Left lung (tissue), 10 donors: ENCODE measurements around the gene TTF1. TPM values are rescaled to one million over a fixed set of nuclear protein-coding genes. Genes with fewer than 3 reads are reported as not detected.

Source experiments
- ATAC-seq: fragments of 200-7000 bp; cut with Tn5 transposase; one replicate; pipeline ENCODE4 v1.9.1; 2020; ENCODE audit warnings: moderate library complexity
- DNase-seq, 4 donors: peaks; one replicate each; pipeline ENCODE4 v3.0.0-alpha.2; 2013 to 2020
- H3K27ac ChIP-seq, 2 donors: fragments of 200-600 bp; sonication (generic) in 1 of 2; one replicate each; pipeline versions ENCODE4 v1.5.0 to v1.8.0; 2020 to 2021
- H3K27me3 ChIP-seq, 2 donors: fragments of 200-600 bp; sonication (generic) in 1 of 2; one replicate each; pipeline versions ENCODE4 v1.5.0 to v1.8.0; 2020 to 2021
- H3K36me3 ChIP-seq, 2 donors: fragments of 200-600 bp; sonication (generic) in 1 of 2; one replicate each; pipeline versions ENCODE4 v1.5.0 to v1.8.0; 2020 to 2021
- H3K4me1 ChIP-seq, 2 donors: fragments of 200-600 bp; one replicate each; pipeline ENCODE4 v1.8.0; 2021
- H3K4me3 ChIP-seq, 2 donors: fragments of 200-600 bp; sonication (generic) in 1 of 2; one replicate each; pipeline versions ENCODE4 v1.5.0 to v1.8.0; 2020 to 2021; ENCODE audit warnings: mild to moderate bottlenecking in 1 of 2
- H3K9me3 ChIP-seq, 2 donors: fragments of 200-600 bp; sonication (generic) in 1 of 2; one replicate each; pipeline versions ENCODE4 v1.5.0 to v1.8.0; 2020 to 2021
- intact Hi-C, 2 donors: fragments of 100-400 bp; cut with DNase I; formaldehyde crosslinking; loops; one replicate each; pipeline versions ENCODE4 v1.11.2 to v1.14.2; 2022
- polyA plus RNA-seq, 6 donors: library from polyadenylated mRNA; unstranded; fragments of 120-200 nt; gene quantifications; one replicate each; pipeline ENCODE4 v1.2.1, GENCODE V29; 2013; ENCODE audit not compliant: insufficient read length in 6 of 6
- total RNA-seq, 2 donors: library from RNA; stranded (reverse); fragmentation: NEBNext Ultra II Directional; extraction: Animal tissue kit (Norgen Biotek cat#: 25700); gene quantifications; one replicate each; pipeline ENCODE4 v1.2.1, GENCODE V29; 2021
- TF ChIP-seq, protein P1 (sequence below), 2 donors: fragments of 200-600 bp; sonication (generic) in 1 of 2; IDR thresholded peaks; one replicate each; pipeline versions ENCODE4 v1.5.0 to v1.8.0; 2021; ENCODE audit warnings: antibody characterized with exemption in 2 of 2
- donor health status: DM: no; HTN: yes; CAD: no.
- donor health status: DM: no; HTN: no; CAD: no.

The TTF1 gene
- total and polyA plus RNA-seq, 8 donors, result 9.7 to 19.6 (median 17.2) TPM

DNA sequence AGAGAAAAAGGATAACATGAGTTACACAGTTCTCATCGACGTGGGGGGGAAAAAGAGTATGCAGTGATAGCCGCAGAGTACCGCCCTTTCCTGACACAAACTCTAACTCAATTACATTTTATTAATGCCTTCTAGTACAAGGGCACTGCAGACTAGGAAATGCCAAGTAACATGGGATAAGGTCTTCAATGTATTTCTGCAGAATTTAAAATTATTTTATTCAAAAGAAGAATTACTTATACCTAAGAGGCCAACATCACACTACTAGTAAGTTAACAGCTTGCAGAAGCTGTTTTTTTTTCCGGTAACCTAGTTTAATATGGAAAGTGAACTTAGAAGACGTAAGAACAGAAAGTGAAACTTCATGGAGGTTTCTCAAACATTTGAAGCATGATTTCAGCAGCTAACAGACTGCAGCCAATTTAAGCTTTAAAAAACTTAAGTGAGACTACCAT lies 55.8 kb downstream of the TTF1 start:
- H3K4me3 ChIP-seq, result peak overlapping the region in 1 of 2 donors; percentile 99

DNA sequence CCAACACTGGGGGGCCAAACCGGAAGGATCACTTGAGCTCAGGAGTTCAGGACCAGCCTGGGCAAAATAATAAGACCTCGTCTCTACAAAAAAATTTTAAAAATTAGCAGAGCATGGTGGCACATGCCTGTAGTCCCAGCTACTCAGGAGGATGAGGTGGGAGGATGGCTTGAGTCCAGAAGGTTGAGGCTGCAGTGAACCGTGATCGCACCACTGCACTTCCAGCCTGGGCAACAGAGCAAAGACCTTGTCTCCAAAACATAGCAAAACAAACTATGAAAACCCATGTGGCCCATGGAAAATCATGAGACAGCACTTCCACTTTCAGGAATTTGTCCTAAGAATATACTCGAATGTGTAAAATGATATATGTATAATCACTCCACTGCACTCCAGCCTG lies 58.0 kb downstream of the TTF1 start:
- peaks cover 2 to 95% of the 10 kb centered on the region in 2 donors for H3K36me3 ChIP-seq
- TF ChIP-seq, protein P1, sequence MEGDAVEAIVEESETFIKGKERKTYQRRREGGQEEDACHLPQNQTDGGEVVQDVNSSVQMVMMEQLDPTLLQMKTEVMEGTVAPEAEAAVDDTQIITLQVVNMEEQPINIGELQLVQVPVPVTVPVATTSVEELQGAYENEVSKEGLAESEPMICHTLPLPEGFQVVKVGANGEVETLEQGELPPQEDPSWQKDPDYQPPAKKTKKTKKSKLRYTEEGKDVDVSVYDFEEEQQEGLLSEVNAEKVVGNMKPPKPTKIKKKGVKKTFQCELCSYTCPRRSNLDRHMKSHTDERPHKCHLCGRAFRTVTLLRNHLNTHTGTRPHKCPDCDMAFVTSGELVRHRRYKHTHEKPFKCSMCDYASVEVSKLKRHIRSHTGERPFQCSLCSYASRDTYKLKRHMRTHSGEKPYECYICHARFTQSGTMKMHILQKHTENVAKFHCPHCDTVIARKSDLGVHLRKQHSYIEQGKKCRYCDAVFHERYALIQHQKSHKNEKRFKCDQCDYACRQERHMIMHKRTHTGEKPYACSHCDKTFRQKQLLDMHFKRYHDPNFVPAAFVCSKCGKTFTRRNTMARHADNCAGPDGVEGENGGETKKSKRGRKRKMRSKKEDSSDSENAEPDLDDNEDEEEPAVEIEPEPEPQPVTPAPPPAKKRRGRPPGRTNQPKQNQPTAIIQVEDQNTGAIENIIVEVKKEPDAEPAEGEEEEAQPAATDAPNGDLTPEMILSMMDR (IDR thresholded peaks at IDR 0.05), result no peak
- intact Hi-C loops, result loop anchor here in 1 of 2 donors (10.0 kb wide), 1 partner anchor 64 kb away; no protein-coding TSS in a partner anchor

More for the DNA sequence above, 55.8 kb downstream of the TTF1 start:
- intact Hi-C loops, result no loop called here
- TF ChIP-seq, protein P1 (IDR thresholded peaks at IDR 0.05), result no peak
- Histone ChIP-seq H3K27me3 (no peaks in the 10 kb centered on the region), H3K36me3 (peaks cover 0 to 72% of the 10 kb centered on the region in 2 donors), H3K27ac (peak overlapping the region; percentile 45 to 68), H3K4me1 (peaks cover 25 to 45% of the 10 kb centered on the region in 2 donors), H3K9me3 (no peaks in the 10 kb centered on the region)
- DNase-seq, result no peak
- ATAC-seq, result no peak

DNA sequence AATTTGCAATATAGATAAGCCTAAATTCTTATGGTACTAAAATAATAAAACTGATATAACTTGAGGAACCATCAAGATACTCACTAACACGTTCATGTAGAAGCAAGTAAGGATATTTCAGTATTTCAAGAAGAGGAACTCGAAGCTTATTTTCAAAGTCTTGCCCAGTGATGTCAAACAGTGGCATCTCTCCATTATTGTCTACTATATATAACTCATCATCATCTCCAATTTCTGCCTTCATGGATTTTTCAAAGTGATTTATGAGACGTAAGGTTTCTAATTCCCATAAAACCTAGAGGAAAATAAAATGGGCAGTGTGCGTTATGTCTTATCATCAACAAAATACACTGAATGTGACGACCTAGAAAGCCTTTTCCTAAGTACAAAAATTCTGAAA lies 60.5 kb downstream of the TTF1 start:
- Histone ChIP-seq H3K27me3 (no peaks in the 10 kb centered on the region), H3K27ac (no peak overlapping the region), H3K9me3 (no peaks in the 10 kb centered on the region), H3K4me1 (peaks cover 3 to 17% of the 10 kb centered on the region in 2 donors), H3K4me3 (no peak overlapping the region), H3K36me3 (peaks cover 12 to 96% of the 10 kb centered on the region in 2 donors)
- TF ChIP-seq, protein P1 (IDR thresholded peaks at IDR 0.05), result no peak
- ATAC-seq (no peak), DNase-seq (no peak)
- intact Hi-C loops, result loop anchor here in 1 of 2 donors (10.0 kb wide), 1 partner anchor 61 kb away; no protein-coding TSS in a partner anchor

More for the DNA sequence above, 58.0 kb downstream of the TTF1 start:
- Histone ChIP-seq H3K4me3 (no peak overlapping the region), H3K9me3 (no peaks in the 10 kb centered on the region), H3K4me1 (peaks cover 23 to 42% of the 10 kb centered on the region in 2 donors), H3K27ac (no peak overlapping the region), H3K27me3 (no peaks in the 10 kb centered on the region)
- DNase-seq, result no peak
- ATAC-seq, result no peak

DNA sequence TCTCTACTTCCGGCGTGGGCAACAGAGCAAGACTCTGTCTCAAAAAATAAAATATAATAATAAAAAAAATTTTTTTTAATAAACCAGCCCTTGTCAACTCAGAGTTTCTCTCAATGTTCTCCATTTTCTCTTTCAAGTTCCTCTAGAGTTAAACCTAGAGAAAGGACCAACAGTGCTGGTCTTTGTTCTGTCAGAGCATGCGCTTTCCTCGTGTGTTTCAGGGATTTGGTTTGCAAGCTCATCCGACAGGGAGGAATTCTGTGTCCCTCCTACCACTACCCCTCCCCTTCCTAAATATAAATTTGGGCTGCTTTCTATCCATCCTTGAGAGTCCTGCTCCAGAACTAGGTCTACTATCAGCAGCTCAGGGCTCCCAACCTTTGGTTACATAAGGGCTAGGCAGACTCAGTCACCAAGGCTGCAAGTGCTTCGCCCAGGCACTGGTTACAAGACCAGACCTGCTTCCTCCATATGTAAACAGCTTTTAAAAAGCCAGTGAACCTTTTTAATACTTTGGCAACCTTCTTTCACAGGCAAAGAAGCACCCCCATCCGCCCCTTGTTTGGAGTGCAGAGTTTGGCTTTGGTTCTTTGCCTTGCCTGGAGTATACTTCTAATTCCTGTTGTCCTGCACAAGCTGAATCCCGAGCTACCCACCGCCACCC lies 65.3 kb downstream of the TTF1 start:
- Histone ChIP-seq H3K36me3 (peaks cover 13 to 99% of the 10 kb centered on the region in 2 donors), H3K4me1 (no peaks in the 10 kb centered on the region), H3K27ac (no peak overlapping the region), H3K27me3 (no peaks in the 10 kb centered on the region), H3K9me3 (no peaks in the 10 kb centered on the region), H3K4me3 (no peak overlapping the region)
- no peak for ATAC-seq
- intact Hi-C loops, result loop anchor here in 1 of 2 donors (10.0 kb wide), 1 partner anchor 57 kb away; no protein-coding TSS in a partner anchor
- DNase-seq, result no peak
- TF ChIP-seq, protein P1 (IDR thresholded peaks at IDR 0.05), result no peak

DNA sequence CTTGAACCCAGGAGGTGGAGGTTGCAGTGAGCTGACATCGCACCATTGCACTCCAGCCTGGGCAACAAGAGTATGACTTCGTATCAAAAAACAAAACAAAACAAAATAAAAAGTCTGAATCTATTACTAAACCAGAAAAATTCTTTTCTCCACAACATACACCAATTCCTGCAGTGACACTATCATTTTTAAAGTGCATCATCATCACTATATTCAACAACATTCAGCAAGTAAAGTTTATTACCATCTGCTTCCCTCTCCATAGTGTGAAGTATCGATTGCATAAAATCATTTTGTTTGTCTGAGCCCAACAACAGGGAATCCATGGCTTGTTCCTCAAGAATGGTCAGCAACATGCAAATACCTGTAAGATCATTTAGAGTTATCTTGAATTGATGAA lies 72.3 kb downstream of the TTF1 start:
- Histone ChIP-seq H3K9me3 (no peaks in the 10 kb centered on the region), H3K4me3 (no peak overlapping the region), H3K27me3 (no peaks in the 10 kb centered on the region), H3K36me3 (peaks cover 0 to 99% of the 10 kb centered on the region in 2 donors), H3K27ac (no peak overlapping the region), H3K4me1 (no peaks in the 10 kb centered on the region)
- intact Hi-C loops, result no loop called here
- ATAC-seq (no peak), DNase-seq (no peak)
- TF ChIP-seq, protein P1 (IDR thresholded peaks at IDR 0.05), result no peak
